22Rv1 (cell line): ENCODE measurements around the gene VILL.

Experiments used
- CTCF ChIP-seq: fragments of 450-650 bp; IDR thresholded peaks from 2 replicates; pipeline ENCODE4 v1.5.1; 2017; ENCODE audit warnings: mild to moderate bottlenecking
- ZFX ChIP-seq: fragments of 450-650 bp; IDR thresholded peaks from 2 replicates; pipeline ENCODE4 v1.6.1; 2017; ENCODE audit warnings: antibody characterized with exemption, borderline replicate concordance

DNA sequence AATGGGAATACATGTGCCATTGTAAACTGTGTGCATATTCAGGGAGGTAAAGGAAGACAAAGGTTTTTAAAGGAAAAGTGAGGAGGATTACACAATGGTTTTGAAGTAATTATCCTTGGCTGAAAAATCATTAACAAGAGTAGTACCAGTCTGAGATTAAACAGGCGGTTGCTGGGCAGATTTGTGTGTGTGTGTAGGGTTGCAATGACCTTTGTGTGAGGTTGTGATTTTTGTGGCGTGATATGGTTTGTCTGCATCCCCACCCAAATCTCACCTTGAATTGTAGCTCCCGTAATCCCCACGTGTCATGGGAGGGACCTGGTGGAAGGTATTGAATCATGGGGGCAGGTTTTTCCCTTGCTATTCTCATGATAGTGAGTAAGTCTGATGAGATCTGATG is 55.4 kb downstream of the VILL start:
- TF ChIP-seq CTCF (no peak), ZFX (no peak)
